T follicular helper cell (primary cell): ENCODE results near the gene ITSN1.

Experiments
- DNase-seq: peaks from one replicate; pipeline ENCODE4 v3.0.0-alpha.2; 2020; ENCODE audit warnings: low read depth

ITSN1 gene

DNA sequence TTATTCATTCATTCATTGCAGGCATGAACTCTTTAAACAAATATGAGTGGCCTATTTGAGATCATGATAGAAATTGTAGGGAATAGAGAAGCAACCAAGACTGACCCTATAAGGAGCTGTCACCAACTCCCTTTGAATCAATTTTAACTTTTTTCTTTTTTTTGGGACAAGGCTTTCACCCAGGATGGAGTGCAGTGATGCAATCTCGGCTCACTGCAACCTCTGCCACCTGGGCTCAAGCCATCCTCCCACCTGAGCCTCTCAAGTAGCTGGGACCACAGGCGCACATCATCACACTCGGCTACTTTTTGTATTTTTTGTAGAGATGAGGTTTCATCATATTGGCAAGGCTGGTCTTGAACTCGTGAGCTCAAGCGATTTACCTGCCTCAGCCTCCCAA is 290.4 kb downstream of the ITSN1 start:
- DNase-seq, result no peak

DNA sequence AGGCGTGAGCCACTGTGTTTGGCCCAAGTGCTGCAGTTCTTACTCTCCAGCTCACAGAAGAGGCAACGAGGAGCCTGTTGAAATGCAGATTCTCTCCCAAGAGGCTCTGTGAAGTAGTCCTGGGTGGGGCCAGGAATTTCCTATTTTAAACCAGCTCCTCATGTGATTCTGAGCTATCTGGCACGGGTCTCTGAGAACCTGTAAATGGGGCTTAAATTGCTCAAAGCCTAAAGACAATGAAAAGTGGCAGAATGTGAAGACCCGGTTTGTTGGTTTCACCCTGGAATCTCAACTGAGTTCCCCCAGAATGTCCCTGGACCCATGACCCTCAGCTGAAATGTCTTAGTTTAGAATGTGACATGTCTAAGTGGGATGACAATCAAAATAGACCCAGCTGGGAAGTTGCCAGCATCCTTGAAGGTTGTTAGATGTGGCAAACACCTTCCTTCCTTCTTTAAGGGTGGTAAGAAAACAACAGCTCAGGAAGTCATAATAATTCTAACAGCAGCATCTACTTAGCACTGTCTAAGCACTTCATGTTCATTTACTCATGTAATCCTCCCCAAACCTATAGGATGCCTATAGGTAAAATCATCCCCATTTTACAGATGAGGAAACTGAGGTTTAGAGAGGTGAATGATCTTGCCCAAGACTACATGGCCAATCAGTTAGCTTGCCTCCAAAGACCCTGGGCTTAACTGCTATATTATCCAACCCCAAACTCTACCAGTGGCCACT is 294.2 kb downstream of the ITSN1 start:
- peak; percentile 61 for DNase-seq

DNA sequence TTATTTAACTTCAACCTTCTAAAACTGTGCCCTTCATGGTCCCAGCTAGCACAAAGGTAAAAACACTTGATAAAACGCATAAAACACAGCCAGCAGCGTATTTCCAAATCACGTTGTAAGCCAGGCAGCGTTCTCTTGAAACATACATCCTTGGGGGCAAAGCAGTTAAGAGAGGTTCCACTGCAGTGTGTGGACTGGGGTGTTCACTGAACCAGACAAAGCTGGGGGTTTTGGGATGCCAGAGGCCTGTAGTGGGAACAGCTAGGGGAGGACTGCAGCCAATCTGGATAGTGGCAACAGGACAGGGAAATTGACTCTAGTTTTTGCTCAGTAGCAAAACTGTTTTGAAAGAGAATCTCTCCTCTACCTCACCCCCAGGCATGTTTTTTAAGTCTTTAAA is 294.8 kb downstream of the ITSN1 start:
- no peak for DNase-seq

DNA sequence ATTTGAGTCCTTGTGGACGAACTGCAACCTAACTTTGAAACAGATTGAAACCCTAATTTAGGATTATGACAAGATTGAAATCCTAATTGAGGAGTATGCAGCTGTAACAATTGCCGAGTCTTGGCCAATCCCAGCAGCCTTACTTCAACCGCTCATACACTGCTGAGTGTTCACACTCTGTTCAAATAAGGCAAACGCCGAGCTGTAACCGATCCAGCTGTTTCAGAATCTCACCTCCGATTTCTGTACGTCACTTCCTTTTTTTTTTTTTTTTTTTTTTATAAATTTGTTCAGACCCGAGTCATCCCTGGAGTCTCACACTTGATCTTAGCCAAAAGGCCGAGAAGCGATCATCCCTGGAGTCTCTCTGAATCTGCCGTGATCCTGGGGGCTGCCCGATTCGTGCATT is 295.6 kb downstream of the ITSN1 start:
- peak; percentile 32 for DNase-seq

DNA sequence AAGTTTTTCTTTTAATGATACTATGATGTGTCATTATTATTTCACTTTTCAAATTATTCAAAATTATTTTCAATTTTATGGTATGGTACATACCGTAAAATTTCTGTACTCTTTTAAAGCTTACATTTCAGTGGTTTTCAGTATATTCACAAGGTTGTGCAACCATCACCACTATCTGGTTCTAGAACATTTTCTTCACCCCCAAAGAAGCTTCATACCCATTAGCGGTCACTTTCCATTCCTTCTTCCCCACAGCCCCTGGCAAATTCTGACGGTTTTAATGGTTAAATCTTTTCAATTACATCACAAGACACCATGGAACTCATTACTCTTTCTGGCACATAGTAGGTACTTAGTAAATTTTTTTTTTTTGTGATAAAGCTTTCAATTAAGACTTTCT is 296.1 kb downstream of the ITSN1 start:
- no peak for DNase-seq

DNA sequence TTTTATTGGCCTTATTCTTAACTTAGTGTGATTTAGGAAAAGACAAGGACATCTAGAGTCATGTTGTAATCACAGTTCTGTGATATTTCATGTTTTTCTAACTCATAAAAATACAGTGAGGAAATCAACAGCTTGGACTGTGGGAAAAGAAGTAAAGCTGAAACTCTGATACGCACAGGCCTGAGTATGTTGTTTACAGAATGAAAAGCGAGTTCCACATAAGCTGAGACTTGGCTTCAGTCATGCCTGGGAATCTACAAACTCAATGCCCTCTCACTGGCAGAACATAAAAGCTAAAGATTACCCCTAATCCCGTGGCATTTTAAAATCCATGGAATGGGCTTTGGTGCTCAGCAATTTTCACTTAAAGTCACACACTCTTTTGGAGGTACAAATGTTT is 296.9 kb downstream of the ITSN1 start:
- DNase-seq, result no peak

DNA sequence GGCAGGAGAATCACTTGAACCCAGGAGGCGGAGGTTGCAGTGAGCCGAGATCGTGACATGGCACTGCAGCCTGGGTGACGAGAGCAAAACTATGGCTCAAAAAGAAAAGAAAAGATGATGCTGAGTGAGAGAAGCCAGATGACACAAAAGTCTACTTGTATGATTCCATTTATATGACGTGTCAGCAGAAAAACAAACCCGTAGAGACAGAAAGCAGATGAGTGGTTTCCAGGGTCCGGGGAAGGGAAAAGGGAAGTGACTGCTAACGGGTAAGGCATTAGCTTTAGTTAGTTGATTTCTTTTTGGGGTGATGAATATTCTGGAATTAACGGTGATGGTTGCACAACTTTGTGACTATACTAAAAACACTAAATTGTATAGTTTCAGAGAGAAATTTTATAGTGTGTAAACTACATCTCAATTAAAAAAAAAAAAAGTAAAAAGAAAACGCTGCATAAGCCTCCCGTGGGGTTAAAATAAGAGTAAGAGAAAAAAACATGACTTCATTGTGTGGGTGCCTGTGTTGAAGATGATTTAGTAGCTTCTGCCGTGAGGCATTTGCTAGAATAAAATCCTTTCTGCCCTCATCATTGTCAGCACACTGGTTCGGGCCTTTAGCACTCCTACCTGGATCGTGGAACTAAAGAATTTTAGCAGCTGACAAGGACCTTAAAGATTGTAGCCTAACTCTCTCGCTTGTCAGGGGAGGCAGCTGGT is 298.0 kb downstream of the ITSN1 start:
- DNase-seq, result no peak

DNA sequence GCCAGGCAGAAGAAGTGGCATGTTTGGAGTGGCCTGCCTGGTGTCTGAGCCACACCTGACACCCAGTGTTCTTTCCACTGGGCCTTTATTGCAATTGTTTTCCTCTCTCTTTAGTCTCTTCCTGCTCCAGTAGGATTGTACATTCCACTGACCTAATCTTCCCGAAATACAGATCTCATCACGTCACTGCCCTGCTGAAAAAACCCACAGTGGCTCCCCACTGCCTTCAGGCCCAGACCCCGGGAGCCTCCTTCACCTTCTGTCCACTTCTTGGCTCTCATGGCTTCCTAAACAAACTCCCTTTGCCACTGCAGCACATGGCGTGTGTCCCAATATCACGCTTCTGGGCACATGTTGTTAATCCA is 298.6 kb downstream of the ITSN1 start:
- no peak for DNase-seq

DNA sequence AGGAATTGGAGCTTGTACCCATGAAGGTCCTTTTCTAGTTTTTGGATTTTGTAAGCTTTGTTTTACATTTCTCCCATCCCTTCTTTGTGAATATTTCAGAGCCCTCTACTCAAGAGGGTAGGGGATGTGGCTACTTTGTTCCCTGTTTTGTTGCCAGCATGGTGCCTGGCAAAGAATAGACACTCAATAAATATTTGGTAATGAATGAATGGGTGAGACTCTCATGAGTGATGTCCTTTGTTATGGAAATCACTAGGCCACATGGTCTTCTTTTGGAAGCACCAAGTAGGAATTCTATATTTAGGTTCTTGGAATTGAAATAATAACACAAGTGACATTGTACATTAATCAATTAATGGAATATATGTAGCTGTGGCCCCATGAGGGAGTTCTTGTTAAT is 300.1 kb downstream of the ITSN1 start:
- no peak for DNase-seq

DNA sequence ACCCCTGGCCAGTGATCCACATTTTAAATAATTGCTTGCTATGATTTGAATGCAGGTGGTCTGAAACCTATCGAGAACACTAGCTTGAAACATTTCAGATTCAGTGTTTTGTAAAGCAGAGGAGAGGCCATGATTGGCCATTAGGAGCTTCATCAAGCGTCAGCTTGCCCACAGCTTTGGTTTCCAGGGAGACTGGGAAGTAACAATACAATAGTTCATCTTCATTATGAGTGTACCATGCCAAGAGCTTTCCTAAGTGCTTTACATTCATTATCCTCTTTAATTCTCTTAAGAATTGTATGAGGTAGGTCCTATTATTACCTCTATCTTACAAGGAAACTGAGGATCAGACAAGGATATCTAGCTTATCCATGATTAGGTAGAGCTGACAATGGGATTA is 301.0 kb downstream of the ITSN1 start:
- no peak for DNase-seq

DNA sequence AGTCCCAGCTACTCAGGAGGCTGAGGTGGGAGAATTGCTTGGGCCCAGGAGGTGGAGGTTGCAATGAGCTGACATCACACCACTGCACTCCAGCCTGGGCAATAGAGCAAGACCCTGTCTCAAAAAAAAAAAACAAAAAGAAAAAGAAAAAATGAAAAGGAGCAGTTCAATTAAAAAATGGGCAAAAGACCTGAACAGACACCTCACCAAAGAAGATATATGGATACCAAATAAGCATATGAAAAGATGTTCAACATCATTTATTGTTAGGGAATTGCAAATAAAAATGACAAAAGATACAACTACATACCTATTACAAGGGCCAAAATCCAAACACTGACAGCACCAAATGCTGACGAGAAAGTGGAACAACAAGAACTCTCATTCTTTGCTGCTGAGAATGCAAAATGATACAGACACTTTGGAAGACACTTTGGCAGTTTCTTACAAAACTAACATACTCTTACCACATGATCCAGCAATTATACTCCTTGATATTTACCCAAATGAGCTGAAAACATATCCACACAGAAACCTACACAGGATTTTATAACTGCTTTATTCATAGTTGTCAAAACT is 302.0 kb downstream of the ITSN1 start:
- no peak for DNase-seq

DNA sequence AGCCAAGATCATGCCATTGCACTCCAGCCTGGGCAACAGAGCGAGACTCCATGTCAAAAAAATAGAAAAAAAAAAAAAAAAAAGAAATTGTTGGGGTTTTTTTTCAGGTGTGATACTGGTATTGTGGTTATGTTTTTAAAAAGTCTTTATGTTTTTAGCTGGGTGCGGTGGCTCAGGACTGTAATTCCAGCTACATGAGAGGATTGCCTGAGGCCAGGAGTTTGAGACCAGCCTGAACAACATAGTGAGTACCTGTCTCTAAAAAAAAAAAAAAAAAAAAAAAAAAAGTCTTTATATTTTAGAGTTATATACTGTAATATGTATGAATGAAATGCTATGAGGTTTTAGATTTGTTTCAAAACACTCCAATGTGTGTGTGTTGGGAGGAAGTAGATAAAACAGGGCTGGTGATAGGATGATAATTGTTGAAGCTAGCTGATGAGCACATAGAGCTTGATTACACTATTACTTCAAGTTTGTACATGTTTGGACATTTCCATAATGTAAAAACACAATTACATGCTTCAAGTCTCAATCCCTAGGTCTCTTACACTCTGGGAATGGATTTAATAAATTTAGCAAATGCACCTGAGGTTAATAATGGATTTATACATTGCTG is 303.5 kb downstream of the ITSN1 start:
- DNase-seq, result no peak

DNA sequence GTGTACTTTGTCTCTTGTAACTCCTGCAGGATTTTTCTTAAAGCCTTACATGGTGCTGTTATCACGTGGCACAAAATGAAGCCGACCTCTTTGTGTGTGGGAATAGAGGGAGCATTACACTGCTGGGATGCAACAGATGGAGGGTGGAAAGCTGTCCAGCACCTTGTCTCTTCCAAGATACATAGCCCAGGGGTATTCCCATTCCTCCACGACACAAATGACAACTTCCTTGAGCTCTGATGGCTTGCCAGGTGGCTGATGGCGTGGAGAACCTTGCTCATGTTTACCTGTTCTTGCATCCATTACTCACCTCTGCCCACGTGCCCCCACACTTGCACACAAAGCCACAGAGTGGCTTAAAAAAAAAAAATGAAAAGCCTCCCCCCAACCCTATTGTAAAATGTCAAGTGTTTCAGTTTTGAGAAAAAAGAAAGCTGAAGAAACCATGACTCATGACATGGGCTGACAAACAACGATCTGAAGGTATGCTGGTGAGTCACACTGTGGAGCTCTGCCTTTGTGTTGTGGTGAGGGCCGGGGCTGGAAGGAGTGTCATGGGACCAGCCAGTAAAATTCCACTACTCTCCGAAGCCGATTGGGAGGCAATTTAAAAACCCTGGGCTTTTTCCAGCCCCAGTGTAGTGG is 305.3 kb downstream of the ITSN1 start:
- DNase-seq, result peak; percentile 86

DNA sequence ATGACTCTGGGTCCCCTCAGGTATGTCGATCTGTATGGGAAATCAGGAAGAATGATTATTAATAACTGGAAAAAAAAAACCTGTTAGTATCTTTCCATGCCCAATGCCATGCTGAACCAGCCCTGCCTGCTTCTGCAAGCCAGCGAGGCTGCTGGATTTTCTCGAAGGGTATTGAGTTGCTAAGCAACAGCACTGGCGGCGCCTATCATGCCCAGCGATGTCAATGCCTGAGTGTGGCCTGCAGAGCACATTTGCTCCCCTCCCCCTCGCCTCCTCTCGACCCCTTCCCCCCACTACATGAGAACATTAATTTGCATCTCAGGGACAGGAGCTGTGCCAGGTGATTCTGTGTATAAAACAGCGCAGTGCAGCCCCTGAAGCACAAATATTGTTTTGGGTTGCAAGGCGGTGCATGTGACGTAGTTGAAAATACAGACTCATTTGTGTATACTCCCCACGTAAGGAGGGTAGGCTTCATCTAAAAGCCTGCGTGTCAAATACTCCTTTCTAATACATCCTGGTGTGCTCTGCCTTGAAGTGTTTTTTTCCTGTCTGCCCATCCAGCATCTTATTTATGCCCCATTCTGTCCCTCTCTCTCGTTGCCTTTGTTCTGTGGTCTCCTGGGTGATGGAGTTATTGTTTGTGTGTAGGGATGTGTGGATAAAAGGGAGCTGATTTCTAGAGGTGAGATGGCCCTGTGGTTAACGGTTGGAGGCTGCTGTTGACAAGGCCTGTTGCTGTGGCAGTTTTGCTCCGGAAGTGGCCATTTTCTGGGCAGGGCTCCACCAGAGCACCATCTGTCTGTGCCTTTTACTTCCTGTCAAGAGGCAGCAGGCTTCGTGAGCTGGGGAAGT is 306.0 kb downstream of the ITSN1 start:
- DNase-seq, result peak; percentile 77

DNA sequence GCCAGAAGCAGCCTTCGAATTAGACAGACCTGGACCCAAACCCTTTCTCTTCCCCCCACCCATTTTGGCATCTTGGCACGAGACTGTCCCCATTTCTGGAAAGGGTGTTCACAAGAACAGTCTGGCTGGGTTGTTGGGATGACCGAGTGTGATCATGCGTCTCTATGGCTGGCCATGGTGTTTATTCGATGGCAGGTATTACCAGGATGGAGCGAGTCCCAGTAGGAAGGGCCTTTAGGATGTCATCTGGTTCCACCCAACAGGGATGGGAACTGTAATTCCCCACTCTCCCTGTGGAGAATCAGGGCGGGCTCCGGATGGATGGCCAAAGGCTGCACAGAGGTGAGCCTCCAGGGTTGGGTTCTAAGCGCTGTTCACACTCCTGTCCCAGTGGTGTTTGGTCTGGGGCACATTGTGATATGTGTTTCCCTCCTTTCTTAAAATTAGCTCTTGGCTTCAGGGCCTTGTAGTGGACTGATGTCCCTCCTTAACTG is 306.7 kb downstream of the ITSN1 start:
- no peak for DNase-seq
